ENCODE results near the gene WWTR1.

WWTR1 gene

GRCh38 chr3:149516920-149517319 lies 140.9 kb downstream of the WWTR1 start:
- TF ChIP-seq ZNF274 (IDR thresholded peaks at IDR 0.05; ENCODE audit: low read depth, low read length): no peak
- no peak overlapping the region for H3K4me3 ChIP-seq (ENCODE audit: low read length)

- H3K4me3 ChIP-seq (ENCODE audit: low read length): no peak overlapping the region
- no peak for TF ChIP-seq ZNF274 (IDR thresholded peaks at IDR 0.05; ENCODE audit: low read depth, low read length)
Observed at GRCh38 chr3:149515249-149515648, 142.6 kb downstream of the WWTR1 start.

GRCh38 chr3:149514471-149514870 lies 143.4 kb downstream of the WWTR1 start:
- H3K4me3 ChIP-seq (ENCODE audit: low read length): no peak overlapping the region
- no peak for TF ChIP-seq ZNF274 (IDR thresholded peaks at IDR 0.05; ENCODE audit: low read depth, low read length)

- no peak for TF ChIP-seq ZNF274 (IDR thresholded peaks at IDR 0.05; ENCODE audit: low read depth, low read length)
Observed at GRCh38 chr3:149512073-149512782, 145.6 kb downstream of the WWTR1 start.

GRCh38 chr3:149511040-149511626 lies 146.7 kb downstream of the WWTR1 start:
- TF ChIP-seq ZNF274 (IDR thresholded peaks at IDR 0.05; ENCODE audit: low read depth, low read length): no peak
- no peak overlapping the region for H3K4me3 ChIP-seq (ENCODE audit: low read length)

More at GRCh38 chr3:149512073-149512782, 145.6 kb downstream of the WWTR1 start:
- H3K4me3 ChIP-seq (ENCODE audit: low read length): no peak overlapping the region

- no peak for TF ChIP-seq ZNF274 (IDR thresholded peaks at IDR 0.05; ENCODE audit: low read depth, low read length)
Observed at GRCh38 chr3:149510480-149510879, 147.3 kb downstream of the WWTR1 start.

GRCh38 chr3:149509526-149509925 lies 148.3 kb downstream of the WWTR1 start:
- no peak overlapping the region for H3K4me3 ChIP-seq (ENCODE audit: low read length)
- TF ChIP-seq ZNF274 (IDR thresholded peaks at IDR 0.05; ENCODE audit: low read depth, low read length): no peak

More at GRCh38 chr3:149510480-149510879, 147.3 kb downstream of the WWTR1 start:
- no peak overlapping the region for H3K4me3 ChIP-seq (ENCODE audit: low read length)

GRCh38 chr3:149507491-149508324 lies 150.1 kb downstream of the WWTR1 start:
- TF ChIP-seq ZNF274 (IDR thresholded peaks at IDR 0.05; ENCODE audit: low read depth, low read length): no peak
- no peak overlapping the region for H3K4me3 ChIP-seq (ENCODE audit: low read length)

GRCh38 chr3:149506965-149507364 lies 150.9 kb downstream of the WWTR1 start:
- no peak overlapping the region for H3K4me3 ChIP-seq (ENCODE audit: low read length)
- TF ChIP-seq ZNF274 (IDR thresholded peaks at IDR 0.05; ENCODE audit: low read depth, low read length): no peak

GRCh38 chr3:149506540-149506939 lies 151.3 kb downstream of the WWTR1 start:
- H3K4me3 ChIP-seq (ENCODE audit: low read length): no peak overlapping the region
- no peak for TF ChIP-seq ZNF274 (IDR thresholded peaks at IDR 0.05; ENCODE audit: low read depth, low read length)

GRCh38 chr3:149502438-149502837 lies 155.4 kb downstream of the WWTR1 start:
- H3K4me3 ChIP-seq (ENCODE audit: low read length): no peak overlapping the region
- no peak for TF ChIP-seq ZNF274 (IDR thresholded peaks at IDR 0.05; ENCODE audit: low read depth, low read length)

- no peak for TF ChIP-seq ZNF274 (IDR thresholded peaks at IDR 0.05; ENCODE audit: low read depth, low read length)
- no peak overlapping the region for H3K4me3 ChIP-seq (ENCODE audit: low read length)
Observed at GRCh38 chr3:149501524-149501923, 156.3 kb downstream of the WWTR1 start.

- no peak overlapping the region for H3K4me3 ChIP-seq (ENCODE audit: low read length)
- TF ChIP-seq ZNF274 (IDR thresholded peaks at IDR 0.05; ENCODE audit: low read depth, low read length): no peak
Observed at GRCh38 chr3:149497966-149498670, 159.7 kb downstream of the WWTR1 start.

GRCh38 chr3:149496891-149497290 lies 160.9 kb downstream of the WWTR1 start:
- H3K4me3 ChIP-seq (ENCODE audit: low read length): no peak overlapping the region
- TF ChIP-seq ZNF274 (IDR thresholded peaks at IDR 0.05; ENCODE audit: low read depth, low read length): no peak

All from GM08714 (cell line).